IMR-90 (cell line): ENCODE data around the gene CHD3.
A peak's percentile ranks its signal among the peaks of the same experiment; 100 is the strongest.

Source experiments
- BHLHE40 ChIP-seq: fragments of 150-350 bp; IDR thresholded peaks from 2 replicates; pipeline ENCODE4 v1.6.1; 2016; ENCODE audit warnings: mild to moderate bottlenecking, low read depth, low read length
- CEBPB ChIP-seq: IDR thresholded peaks from 2 replicates; pipeline ENCODE4 v1.6.1; 2012; ENCODE audit warnings: low read depth, low read length, improper control_type of control experiment
- CHD1 ChIP-seq: IDR thresholded peaks from 2 replicates; pipeline ENCODE4 v1.6.1; 2012; ENCODE audit warnings: low read depth, low read length, improper control_type of control experiment
- FOS ChIP-seq: fragments of 150-350 bp; IDR thresholded peaks from 2 replicates; pipeline ENCODE4 v1.6.1; 2016; ENCODE audit warnings: low read depth, low read length
- MAFK ChIP-seq: IDR thresholded peaks from 2 replicates; pipeline ENCODE4 v1.6.1; 2012; ENCODE audit warnings: low read depth, low read length, improper control_type of control experiment
- MAZ ChIP-seq: IDR thresholded peaks from 2 replicates; pipeline ENCODE4 v1.6.1; 2012; ENCODE audit warnings: low read depth, mild to moderate bottlenecking, low read length, improper control_type of control experiment, moderate library complexity, borderline replicate concordance
- MXI1 ChIP-seq: IDR thresholded peaks from 2 replicates; pipeline ENCODE4 v1.6.1; 2012; ENCODE audit warnings: low read depth, mild to moderate bottlenecking, low read length, moderate library complexity, borderline replicate concordance
- POLR2A ChIP-seq: IDR thresholded peaks from 2 replicates; pipeline ENCODE4 v1.6.1; 2012; ENCODE audit warnings: mild to moderate bottlenecking, low read depth, low read length
- RAD21 ChIP-seq: IDR thresholded peaks from 2 replicates; pipeline ENCODE4 v1.6.1; 2012; ENCODE audit warnings: low read length, improper control_type of control experiment
- RCOR1 ChIP-seq: IDR thresholded peaks from 2 replicates; pipeline ENCODE4 v1.6.1; 2012; ENCODE audit warnings: mild to moderate bottlenecking, low read length, improper control_type of control experiment; ENCODE audit not compliant: insufficient replicate concordance
- RFX5 ChIP-seq: IDR thresholded peaks from 2 replicates; pipeline ENCODE4 v1.8.0; 2012; ENCODE audit warnings: low read depth, mild to moderate bottlenecking, low read length, moderate library complexity
- TF ChIP-seq, protein P1 (sequence below): conservative IDR thresholded peaks from 2 replicates; pipeline ENCODE4 v1.5.1; 2012; ENCODE audit warnings: mild to moderate bottlenecking, low read depth, low read length, improper control_type of control experiment
- TF ChIP-seq, protein P2 (sequence below): fragments of 150-350 bp; IDR thresholded peaks from 2 replicates; pipeline ENCODE4 v1.6.1; 2017; ENCODE audit warnings: mild to moderate bottlenecking, antibody characterized with exemption, low read length, low read depth
- TF ChIP-seq, protein P3 (sequence below): fragments of 150-350 bp; IDR thresholded peaks from 2 replicates; pipeline ENCODE4 v1.6.1; 2016; ENCODE audit warnings: low read depth, mild to moderate bottlenecking, low read length, moderate library complexity, borderline replicate concordance

- no peak for TF ChIP-seq POLR2A
- TF ChIP-seq, protein P1, sequence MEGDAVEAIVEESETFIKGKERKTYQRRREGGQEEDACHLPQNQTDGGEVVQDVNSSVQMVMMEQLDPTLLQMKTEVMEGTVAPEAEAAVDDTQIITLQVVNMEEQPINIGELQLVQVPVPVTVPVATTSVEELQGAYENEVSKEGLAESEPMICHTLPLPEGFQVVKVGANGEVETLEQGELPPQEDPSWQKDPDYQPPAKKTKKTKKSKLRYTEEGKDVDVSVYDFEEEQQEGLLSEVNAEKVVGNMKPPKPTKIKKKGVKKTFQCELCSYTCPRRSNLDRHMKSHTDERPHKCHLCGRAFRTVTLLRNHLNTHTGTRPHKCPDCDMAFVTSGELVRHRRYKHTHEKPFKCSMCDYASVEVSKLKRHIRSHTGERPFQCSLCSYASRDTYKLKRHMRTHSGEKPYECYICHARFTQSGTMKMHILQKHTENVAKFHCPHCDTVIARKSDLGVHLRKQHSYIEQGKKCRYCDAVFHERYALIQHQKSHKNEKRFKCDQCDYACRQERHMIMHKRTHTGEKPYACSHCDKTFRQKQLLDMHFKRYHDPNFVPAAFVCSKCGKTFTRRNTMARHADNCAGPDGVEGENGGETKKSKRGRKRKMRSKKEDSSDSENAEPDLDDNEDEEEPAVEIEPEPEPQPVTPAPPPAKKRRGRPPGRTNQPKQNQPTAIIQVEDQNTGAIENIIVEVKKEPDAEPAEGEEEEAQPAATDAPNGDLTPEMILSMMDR: no peak
- peak; percentile 53 for TF ChIP-seq CEBPB
- TF ChIP-seq, protein P2, sequence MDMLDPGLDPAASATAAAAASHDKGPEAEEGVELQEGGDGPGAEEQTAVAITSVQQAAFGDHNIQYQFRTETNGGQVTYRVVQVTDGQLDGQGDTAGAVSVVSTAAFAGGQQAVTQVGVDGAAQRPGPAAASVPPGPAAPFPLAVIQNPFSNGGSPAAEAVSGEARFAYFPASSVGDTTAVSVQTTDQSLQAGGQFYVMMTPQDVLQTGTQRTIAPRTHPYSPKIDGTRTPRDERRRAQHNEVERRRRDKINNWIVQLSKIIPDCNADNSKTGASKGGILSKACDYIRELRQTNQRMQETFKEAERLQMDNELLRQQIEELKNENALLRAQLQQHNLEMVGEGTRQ: no peak
- no peak for TF ChIP-seq MAFK
- TF ChIP-seq, protein P3, sequence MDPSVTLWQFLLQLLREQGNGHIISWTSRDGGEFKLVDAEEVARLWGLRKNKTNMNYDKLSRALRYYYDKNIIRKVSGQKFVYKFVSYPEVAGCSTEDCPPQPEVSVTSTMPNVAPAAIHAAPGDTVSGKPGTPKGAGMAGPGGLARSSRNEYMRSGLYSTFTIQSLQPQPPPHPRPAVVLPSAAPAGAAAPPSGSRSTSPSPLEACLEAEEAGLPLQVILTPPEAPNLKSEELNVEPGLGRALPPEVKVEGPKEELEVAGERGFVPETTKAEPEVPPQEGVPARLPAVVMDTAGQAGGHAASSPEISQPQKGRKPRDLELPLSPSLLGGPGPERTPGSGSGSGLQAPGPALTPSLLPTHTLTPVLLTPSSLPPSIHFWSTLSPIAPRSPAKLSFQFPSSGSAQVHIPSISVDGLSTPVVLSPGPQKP: no peak
- no peak for TF ChIP-seq CHD1
- no peak for TF ChIP-seq RCOR1
- TF ChIP-seq BHLHE40: no peak
- no peak for TF ChIP-seq MXI1
- TF ChIP-seq RFX5: no peak
- no peak for TF ChIP-seq FOS
- TF ChIP-seq RAD21: no peak
- no peak for TF ChIP-seq MAZ
Observed at GRCh38 chr17:7959503-7960253, 71.1 kb downstream of the CHD3 start.
